NT2/D1 (cell line): ENCODE measurements around the gene PLCD1.

Source experiments
- DNase-seq: peaks from one replicate; pipeline ENCODE4 v3.0.0-alpha.2; 2011; ENCODE audit warnings: low read depth, low spot score
- H3K27me3 ChIP-seq: 2 replicates; pipeline ENCODE4 v1.6.0; 2011; ENCODE audit warnings: mild to moderate bottlenecking; ENCODE audit not compliant: insufficient read length, insufficient read depth
- H3K36me3 ChIP-seq: 2 replicates; pipeline ENCODE4 v1.6.1; 2011; ENCODE audit warnings: mild to moderate bottlenecking, low read length, mixed read lengths; ENCODE audit not compliant: insufficient read depth, insufficient read length
- H3K4me1 ChIP-seq: 2 replicates; pipeline ENCODE4 v1.5.1; 2011; ENCODE audit not compliant: insufficient read depth, insufficient read length
- H3K4me3 ChIP-seq: 2 replicates; pipeline ENCODE4 v1.5.1; 2011; ENCODE audit warnings: low read depth; ENCODE audit not compliant: insufficient read length
- H3K9ac ChIP-seq: 2 replicates; pipeline ENCODE4 v1.6.0; 2011; ENCODE audit warnings: low read depth; ENCODE audit not compliant: insufficient read length
- H3K9me3 ChIP-seq: 2 replicates; pipeline ENCODE4 v1.5.1; 2011; ENCODE audit warnings: mild to moderate bottlenecking, low read length; ENCODE audit not compliant: insufficient read depth
- SUZ12 ChIP-seq: IDR thresholded peaks from 2 replicates; pipeline ENCODE4 v1.6.1; 2011; ENCODE audit not compliant: insufficient read length, insufficient read depth; ENCODE audit errors: extremely low read depth
- YY1 ChIP-seq: IDR thresholded peaks from 2 replicates; pipeline ENCODE4 v1.6.1; 2011; ENCODE audit not compliant: insufficient read length, insufficient read depth
- ZNF274 ChIP-seq: IDR thresholded peaks from 2 replicates; pipeline ENCODE4 v1.6.1; 2011; ENCODE audit warnings: mild to moderate bottlenecking, low read depth, low read length

PLCD1 gene

GRCh38 chr3:37971467-37971866 lies 58.0 kb downstream of the PLCD1 start:
- no peak overlapping the region for H3K9ac ChIP-seq
- H3K4me3 ChIP-seq = no peak overlapping the region
- H3K4me1 ChIP-seq = peaks cover 2% of the 10 kb centered on the region
- no peak for DNase-seq
- H3K27me3 ChIP-seq = no peaks in the 10 kb centered on the region
- H3K36me3 ChIP-seq = peaks cover 66% of the 10 kb centered on the region
- TF ChIP-seq YY1 (no peak), ZNF274 (no peak), SUZ12 (no peak)
- H3K9me3 ChIP-seq = no peaks in the 10 kb centered on the region

- H3K27me3 ChIP-seq = no peaks in the 10 kb centered on the region
- no peak overlapping the region for H3K4me3 ChIP-seq
- peaks cover 61% of the 10 kb centered on the region for H3K36me3 ChIP-seq
- no peak overlapping the region for H3K9ac ChIP-seq
- no peak for DNase-seq
- H3K4me1 ChIP-seq = peaks cover 2% of the 10 kb centered on the region
- TF ChIP-seq YY1 (no peak), SUZ12 (no peak), ZNF274 (no peak)
- H3K9me3 ChIP-seq = no peaks in the 10 kb centered on the region
Measured at GRCh38 chr3:37970802-37971201, 58.6 kb downstream of the PLCD1 start.

- no peak for TF ChIP-seq SUZ12
- TF ChIP-seq YY1 = no peak
- no peak for TF ChIP-seq ZNF274
- DNase-seq = no peak
- H3K9me3 ChIP-seq = no peaks in the 10 kb centered on the region
- no peaks in the 10 kb centered on the region for H3K27me3 ChIP-seq
- no peak overlapping the region for H3K9ac ChIP-seq
- no peak overlapping the region for H3K4me3 ChIP-seq
- H3K36me3 ChIP-seq = peaks cover 55% of the 10 kb centered on the region
- H3K4me1 ChIP-seq = peaks cover 2% of the 10 kb centered on the region
Measured at GRCh38 chr3:37969596-37970100, 59.8 kb downstream of the PLCD1 start.

GRCh38 chr3:37968813-37969595 lies 60.4 kb downstream of the PLCD1 start:
- no peak overlapping the region for H3K9ac ChIP-seq

GRCh38 chr3:37968199-37968598 lies 61.2 kb downstream of the PLCD1 start:
- no peaks in the 10 kb centered on the region for H3K27me3 ChIP-seq
- H3K9me3 ChIP-seq = no peaks in the 10 kb centered on the region
- TF ChIP-seq ZNF274 (no peak), YY1 (no peak), SUZ12 (no peak)
- H3K4me1 ChIP-seq = no peaks in the 10 kb centered on the region
- no peak overlapping the region for H3K4me3 ChIP-seq
- peaks cover 48% of the 10 kb centered on the region for H3K36me3 ChIP-seq
- H3K9ac ChIP-seq = no peak overlapping the region
- no peak for DNase-seq

More at GRCh38 chr3:37968813-37969595, 60.4 kb downstream of the PLCD1 start:
- Histone ChIP-seq H3K27me3 (no peaks in the 10 kb centered on the region), H3K4me3 (no peak overlapping the region), H3K36me3 (peaks cover 52% of the 10 kb centered on the region), H3K9me3 (no peaks in the 10 kb centered on the region), H3K4me1 (peaks cover 2% of the 10 kb centered on the region)
- no peak for DNase-seq
- no peak for TF ChIP-seq SUZ12
- no peak for TF ChIP-seq YY1
- TF ChIP-seq ZNF274 = no peak

GRCh38 chr3:37967260-37967881 lies 62.1 kb downstream of the PLCD1 start:
- peak; percentile 46 for DNase-seq
- H3K36me3 ChIP-seq = peaks cover 40% of the 10 kb centered on the region

GRCh38 chr3:37964716-37965115 lies 64.7 kb downstream of the PLCD1 start:
- Histone ChIP-seq H3K9ac (no peak overlapping the region), H3K4me1 (peaks cover 4% of the 10 kb centered on the region)

More at GRCh38 chr3:37967260-37967881, 62.1 kb downstream of the PLCD1 start:
- H3K4me3 ChIP-seq = no peak overlapping the region
- no peaks in the 10 kb centered on the region for H3K9me3 ChIP-seq
- no peak overlapping the region for H3K9ac ChIP-seq
- H3K4me1 ChIP-seq = no peaks in the 10 kb centered on the region
- TF ChIP-seq YY1 (no peak), SUZ12 (no peak), ZNF274 (no peak)
- H3K27me3 ChIP-seq = no peaks in the 10 kb centered on the region

More at GRCh38 chr3:37964716-37965115, 64.7 kb downstream of the PLCD1 start:
- H3K27me3 ChIP-seq = no peaks in the 10 kb centered on the region
- TF ChIP-seq SUZ12 (no peak), YY1 (no peak), ZNF274 (no peak)
- no peak for DNase-seq
- H3K9me3 ChIP-seq = no peaks in the 10 kb centered on the region
- no peak overlapping the region for H3K4me3 ChIP-seq
- peaks cover 24% of the 10 kb centered on the region for H3K36me3 ChIP-seq
